HepG2 (cell line): Measurements from ENCODE around the gene UAP1. TPM values are rescaled to one million over a fixed set of nuclear protein-coding genes. Genes with fewer than 3 reads are reported as not detected.

Experiments used
- CBFB ChIP-seq: sonication (generic); formaldehyde crosslinking; IDR thresholded peaks from 2 replicates; pipeline ENCODE4 v1.4.0; 2020; ENCODE audit warnings: missing genetic modification reagents
- FOXK1 ChIP-seq: sonication (generic); formaldehyde crosslinking; IDR thresholded peaks from 2 replicates; pipeline ENCODE4 v1.4.0; 2020; ENCODE audit warnings: low read depth, missing genetic modification reagents, borderline replicate concordance
- GMEB1 ChIP-seq: sonication (generic); formaldehyde crosslinking; IDR thresholded peaks from 2 replicates; pipeline ENCODE4 v1.5.1; 2020; ENCODE audit warnings: missing genetic modification reagents, mild to moderate bottlenecking, borderline replicate concordance
- HDAC1 ChIP-seq: sonication (generic); formaldehyde crosslinking; IDR thresholded peaks from 2 replicates; pipeline ENCODE4 v1.5.1; 2020; ENCODE audit warnings: mild to moderate bottlenecking, missing genetic modification reagents
- HDAC2 ChIP-seq: sonication (generic); formaldehyde crosslinking; IDR thresholded peaks from 2 replicates; pipeline ENCODE4 v1.4.0; 2020; ENCODE audit warnings: missing genetic modification reagents
- HNF1A ChIP-seq, 2 experiments: sonication (generic) in 1 of 2; formaldehyde crosslinking in 1 of 2; IDR thresholded peaks; 2 replicates each; pipeline versions ENCODE4 v1.4.0 to v1.6.1; 2016 to 2020; ENCODE audit warnings: borderline replicate concordance in 1 of 2, low read depth in 1 of 2, mild to moderate bottlenecking in 1 of 2, missing genetic modification reagents in 1 of 2
- IKZF4 ChIP-seq: sonication (generic); formaldehyde crosslinking; IDR thresholded peaks from 2 replicates; pipeline ENCODE4 v1.5.1; 2020; ENCODE audit warnings: borderline replicate concordance, mild to moderate bottlenecking, low read depth, missing genetic modification reagents; ENCODE audit errors: not compliant biosample characterization
- IRX3 ChIP-seq: sonication (generic); formaldehyde crosslinking; IDR thresholded peaks from 2 replicates; pipeline ENCODE4 v1.8.1; 2023; ENCODE audit warnings: mild to moderate bottlenecking, low read depth, missing genetic modification reagents, borderline replicate concordance
- MAFF ChIP-seq: IDR thresholded peaks from 2 replicates; pipeline ENCODE4 v1.6.1; 2011; ENCODE audit warnings: low read depth, low read length, improper control_type of control experiment
- MAFK ChIP-seq, 2 experiments: IDR thresholded peaks in 1 of 2; conservative IDR thresholded peaks in 1 of 2; 2 replicates each; pipeline ENCODE4 v1.6.1; 2011; ENCODE audit warnings: improper control_type of control experiment in 2 of 2, low read length in 2 of 2
- NFATC3 ChIP-seq: sonication (generic); formaldehyde crosslinking; IDR thresholded peaks from 2 replicates; pipeline ENCODE4 v1.5.1; 2020; ENCODE audit warnings: mild to moderate bottlenecking, missing genetic modification reagents
- RBM39 ChIP-seq: fragments of 200-400 bp; formaldehyde crosslinking; IDR thresholded peaks from one replicate; pipeline ENCODE4 v1.6.1; 2018; ENCODE audit warnings: antibody characterized with exemption, mild to moderate bottlenecking, low read depth, low read length; ENCODE audit not compliant: poor library complexity, severe bottlenecking
- RELA ChIP-seq: sonication (generic); formaldehyde crosslinking; IDR thresholded peaks from 2 replicates; pipeline ENCODE4 v1.4.0; 2020; ENCODE audit warnings: missing genetic modification reagents
- THRA ChIP-seq: sonication (generic); formaldehyde crosslinking; IDR thresholded peaks from 2 replicates; pipeline ENCODE4 v1.4.0; 2020; ENCODE audit warnings: missing genetic modification reagents, borderline replicate concordance
- ZBTB2 ChIP-seq: sonication (generic); formaldehyde crosslinking; IDR thresholded peaks from 2 replicates; pipeline ENCODE4 v1.8.0; 2022; ENCODE audit warnings: low read depth, missing genetic modification reagents
- ZXDC ChIP-seq: sonication (generic); formaldehyde crosslinking; IDR thresholded peaks from 2 replicates; pipeline ENCODE4 v1.5.0; 2020; ENCODE audit warnings: mild to moderate bottlenecking, missing genetic modification reagents
- polyA plus RNA-seq, 8 experiments: library from polyadenylated mRNA; depleted of rRNA in 3 of 8; stranded (reverse) in 7 of 8; unstranded in 1 of 8; fragments of >200 nt; fragmentation: Illumina TruSeq in 4 of 8; extraction: Trizol in 4 of 8; gene quantifications; 2 replicates each; pipeline versions ENCODE4 v1.2.1 to v1.2.3, GENCODE V29; 2011 to 2016; ENCODE audit warnings: low read depth in 4 of 8, missing spikeins in 1 of 8, mixed read lengths in 1 of 8; ENCODE audit not compliant: insufficient read depth in 1 of 8
- total RNA-seq, 5 experiments: library from RNA; depleted of rRNA; stranded (reverse); fragments of >200 nt; fragmentation: Illumina TruSeq; extraction: Trizol; gene quantifications; 2 replicates each; pipeline ENCODE4 v1.2.3, GENCODE V29; 2016; ENCODE audit warnings: low read depth in 1 of 5

UAP1 gene
- total and polyA plus RNA-seq, 2 of the 13 experiments (the other 11 are each of a cell fraction or from before 2014, with no cell fraction given) = 48.4 to 117 TPM

- TF ChIP-seq FOXK1 = no peak
- TF ChIP-seq NFATC3 (CRISPR knock-in tag) = no peak
- no peak for TF ChIP-seq RBM39
- TF ChIP-seq ZXDC (CRISPR knock-in tag) = no peak
- no peak for TF ChIP-seq MAFK (conservative IDR thresholded peaks at IDR 0.05 in 1 of 2, IDR thresholded peaks at IDR 0.05 in 1 of 2; ENCODE audit: low read length in 2 of 2)
- TF ChIP-seq GMEB1 = no peak
- peak; percentile 30; the same call in 1 of the 2 replicates for TF ChIP-seq THRA (CRISPR knock-in tag)
- no peak for TF ChIP-seq IKZF4
- no peak for TF ChIP-seq MAFF
- TF ChIP-seq CBFB = no peak
- TF ChIP-seq HNF1A (IDR thresholded peaks at IDR 0.05; ENCODE audit: low read depth) = 0 out of 2 replicates have a peak, but pooled peaks have one; percentile 7
- TF ChIP-seq HNF1A (CRISPR knock-in tag; IDR thresholded peaks at IDR 0.05; ENCODE audit: borderline replicate concordance) = 0 out of 2 replicates have a peak, but pooled peaks have one; percentile 27
- peak; percentile 42; the same call in 1 of the 2 replicates for TF ChIP-seq HDAC1 (CRISPR knock-in tag)
- TF ChIP-seq RELA (CRISPR knock-in tag) = no peak
- TF ChIP-seq IRX3 (CRISPR knock-in tag) = no peak
- TF ChIP-seq ZBTB2 (CRISPR knock-in tag) = no peak
- TF ChIP-seq HDAC2 (CRISPR knock-in tag) = peak; percentile 53
Measured at GRCh38 chr1:162596514-162597170, 35.1 kb downstream of the UAP1 start (continued).
